Measurements from ENCODE around the gene ZNF330.

DNA sequence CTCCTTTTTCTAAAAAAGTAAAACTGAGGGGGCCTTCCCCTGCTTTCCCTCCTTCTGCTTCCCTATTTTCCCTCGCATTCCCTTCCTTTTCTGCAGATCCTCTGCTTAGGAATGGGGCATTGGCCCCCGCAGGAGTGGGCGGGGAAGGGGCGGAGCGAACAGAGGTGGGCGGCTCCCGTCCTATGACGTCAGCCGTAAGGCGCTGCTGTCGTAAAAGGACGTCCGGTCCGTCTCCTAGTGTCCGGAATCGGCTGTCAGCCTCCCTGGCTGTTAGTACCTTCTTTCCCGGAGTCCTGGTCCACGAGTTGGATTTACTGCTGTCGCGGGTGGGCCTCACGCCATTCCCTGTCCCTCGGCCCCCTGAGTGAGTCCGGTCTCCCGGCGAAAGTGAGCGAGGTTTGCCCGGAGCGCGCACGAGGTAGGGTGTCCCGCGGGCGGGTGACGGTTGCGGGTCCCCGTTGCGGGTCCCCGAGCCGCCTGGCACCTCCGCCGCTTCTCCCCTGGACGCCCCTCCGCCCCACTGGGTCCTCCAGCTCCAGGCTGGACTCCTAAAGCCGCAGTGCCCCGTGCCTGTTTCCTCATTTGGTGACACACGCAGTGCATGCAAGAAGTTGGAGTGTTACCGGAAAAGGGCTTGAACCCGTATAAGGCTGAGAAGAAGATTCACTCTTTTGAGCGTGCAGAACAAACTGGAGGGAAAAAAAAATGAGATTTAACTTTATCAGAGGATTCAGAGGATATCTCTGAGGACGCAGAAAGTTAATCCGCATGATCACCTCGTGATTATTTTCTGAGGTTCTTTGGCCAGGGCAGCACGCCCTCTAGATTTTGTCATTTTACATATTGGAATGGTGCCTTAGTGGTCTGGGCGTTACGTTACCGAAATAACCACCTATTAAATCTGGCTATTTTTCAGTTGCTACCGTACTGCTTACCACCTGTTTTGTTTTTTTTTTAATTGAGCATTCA is at the start of gene ZNF330:
- TF ChIP-seq, protein P1, sequence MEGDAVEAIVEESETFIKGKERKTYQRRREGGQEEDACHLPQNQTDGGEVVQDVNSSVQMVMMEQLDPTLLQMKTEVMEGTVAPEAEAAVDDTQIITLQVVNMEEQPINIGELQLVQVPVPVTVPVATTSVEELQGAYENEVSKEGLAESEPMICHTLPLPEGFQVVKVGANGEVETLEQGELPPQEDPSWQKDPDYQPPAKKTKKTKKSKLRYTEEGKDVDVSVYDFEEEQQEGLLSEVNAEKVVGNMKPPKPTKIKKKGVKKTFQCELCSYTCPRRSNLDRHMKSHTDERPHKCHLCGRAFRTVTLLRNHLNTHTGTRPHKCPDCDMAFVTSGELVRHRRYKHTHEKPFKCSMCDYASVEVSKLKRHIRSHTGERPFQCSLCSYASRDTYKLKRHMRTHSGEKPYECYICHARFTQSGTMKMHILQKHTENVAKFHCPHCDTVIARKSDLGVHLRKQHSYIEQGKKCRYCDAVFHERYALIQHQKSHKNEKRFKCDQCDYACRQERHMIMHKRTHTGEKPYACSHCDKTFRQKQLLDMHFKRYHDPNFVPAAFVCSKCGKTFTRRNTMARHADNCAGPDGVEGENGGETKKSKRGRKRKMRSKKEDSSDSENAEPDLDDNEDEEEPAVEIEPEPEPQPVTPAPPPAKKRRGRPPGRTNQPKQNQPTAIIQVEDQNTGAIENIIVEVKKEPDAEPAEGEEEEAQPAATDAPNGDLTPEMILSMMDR (IDR thresholded peaks at IDR 0.05), result peak in 2 of 5 experiments; percentile 24 to 50
- TF ChIP-seq POLR2A (IDR thresholded peaks at IDR 0.05) (peak; percentile 88 to 95), EP300 (IDR thresholded peaks at IDR 0.05) (peak; percentile 73 to 99)
